IPS DF 4.7 (cell line): ENCODE results near the gene POLE4.

Source experiments
- DNase-seq: peaks from one replicate; pipeline ENCODE4 v3.0.0-alpha.2; 2013; ENCODE audit warnings: low spot score; ENCODE audit errors: extremely low read depth

The POLE4 gene

GRCh38 chr2:74939919-74940812 lies 18.3 kb upstream of the POLE4 start:
- no peak for DNase-seq

DNA sequence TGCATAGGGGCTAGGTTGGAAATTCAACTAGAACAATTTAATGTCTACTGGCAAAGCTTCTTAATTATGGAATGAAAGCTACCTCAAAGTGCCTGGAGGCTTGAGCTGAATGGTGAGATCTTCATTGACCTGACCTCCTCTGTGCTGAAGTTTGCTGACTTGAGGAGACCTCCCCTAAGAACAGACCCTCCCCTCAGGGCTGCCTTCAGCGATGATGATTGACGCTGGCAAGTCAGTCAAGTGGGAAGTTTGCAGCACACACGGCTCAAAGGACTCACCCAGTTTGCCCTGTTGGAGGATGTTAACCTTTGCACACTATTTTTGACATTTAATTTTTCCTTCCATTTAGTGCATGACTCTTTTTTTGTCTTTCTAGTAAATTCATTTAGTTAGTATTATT lies 17.2 kb upstream of the POLE4 start:
- no peak for DNase-seq

- DNase-seq = no peak
These were observed 16.2 kb upstream of the POLE4 start for GRCh38 chr2:74942263-74942662.

- DNase-seq = no peak
These were observed 13.3 kb upstream of the POLE4 start for GRCh38 chr2:74944987-74945787.

DNA sequence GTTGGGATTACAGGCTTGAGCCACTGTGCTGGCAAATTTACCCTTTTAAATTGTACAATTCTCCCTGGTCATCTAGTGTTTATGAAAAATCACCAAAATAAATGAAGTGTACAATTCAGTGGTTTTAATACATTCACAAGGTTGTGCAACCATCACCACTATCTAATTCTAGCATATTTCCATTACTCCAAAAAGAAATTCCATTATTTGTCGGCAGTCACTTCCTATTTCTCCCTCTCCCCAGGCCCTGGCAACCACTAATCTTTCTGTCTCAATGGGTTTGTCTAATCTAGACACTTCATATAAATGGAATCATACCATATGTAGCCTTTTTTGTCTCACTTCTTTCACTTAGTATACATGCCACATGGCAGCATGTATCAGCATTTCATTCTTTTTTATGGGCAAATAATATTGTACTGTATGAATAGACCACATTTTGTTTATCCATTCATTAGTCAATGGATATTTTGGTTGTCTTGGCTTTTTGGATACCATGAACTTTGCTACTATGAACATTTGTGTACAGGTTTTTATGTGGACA lies 12.6 kb upstream of the POLE4 start:
- no peak for DNase-seq

DNA sequence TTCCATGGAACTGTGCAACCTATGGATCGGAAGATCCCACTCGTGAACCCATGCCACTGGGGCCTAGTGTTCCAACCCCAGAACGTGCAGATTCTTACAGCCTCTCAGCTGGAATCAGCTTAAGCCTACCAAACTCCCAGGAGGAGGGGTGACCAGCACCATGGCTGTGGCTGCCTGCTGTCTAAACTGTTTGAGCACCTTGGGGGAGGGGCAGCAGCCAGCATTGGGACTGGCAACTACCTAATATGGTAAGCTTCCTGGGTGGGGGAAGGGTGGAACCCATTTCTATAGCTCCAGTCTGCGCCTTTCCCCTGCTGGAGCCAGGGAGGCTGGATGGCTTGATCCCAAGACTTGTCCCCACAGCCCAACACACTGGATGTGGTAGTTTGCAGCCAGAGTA lies 10.7 kb upstream of the POLE4 start:
- peak; percentile 11 for DNase-seq

DNA sequence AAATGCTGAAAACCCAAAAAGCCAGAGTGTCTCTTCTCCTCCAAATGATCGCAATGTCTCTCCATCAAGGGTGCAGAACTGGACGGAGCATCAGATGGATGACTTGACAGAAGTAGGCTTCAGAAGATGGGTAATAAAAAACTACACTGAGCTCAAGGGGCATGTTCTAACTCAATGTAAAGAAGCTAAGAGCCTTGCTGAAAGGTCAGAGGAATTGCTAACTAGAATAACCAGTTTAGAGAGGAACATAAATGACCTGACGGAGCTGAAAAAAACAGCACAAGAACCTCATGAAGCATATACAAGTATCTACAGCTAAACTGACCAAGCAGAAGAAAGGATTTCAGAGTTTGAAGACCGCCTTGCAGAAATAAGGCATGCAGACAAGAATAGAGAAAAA lies 9.7 kb upstream of the POLE4 start:
- DNase-seq = no peak

GRCh38 chr2:74951211-74951754 lies 7.2 kb upstream of the POLE4 start:
- no peak for DNase-seq

GRCh38 chr2:74952575-74952974 lies 5.9 kb upstream of the POLE4 start:
- DNase-seq = no peak

- no peak for DNase-seq
These were observed 4.5 kb upstream of the POLE4 start for GRCh38 chr2:74953796-74954499.

- no peak for DNase-seq
These were observed 4.0 kb upstream of the POLE4 start for GRCh38 chr2:74954500-74954874.

DNA sequence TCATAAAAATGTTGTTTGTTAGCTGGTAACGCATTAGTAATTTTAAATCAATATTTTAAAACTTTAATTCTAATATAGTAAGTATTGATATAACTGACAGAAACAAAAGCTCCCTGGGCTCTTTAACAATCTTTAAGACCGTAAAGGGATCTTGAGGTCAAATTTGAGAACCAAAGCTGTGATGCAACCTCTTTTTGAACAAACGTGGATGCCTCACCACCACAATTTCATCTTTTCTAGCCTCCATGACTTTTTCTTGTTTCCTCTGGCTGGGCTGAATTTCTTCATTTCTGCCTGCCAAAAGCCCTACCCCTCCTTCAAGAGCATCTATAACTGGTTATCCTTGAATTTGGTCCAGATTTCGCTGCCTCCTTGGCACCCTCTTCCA lies 563 bp upstream of the POLE4 start:
- DNase-seq = no peak

DNA sequence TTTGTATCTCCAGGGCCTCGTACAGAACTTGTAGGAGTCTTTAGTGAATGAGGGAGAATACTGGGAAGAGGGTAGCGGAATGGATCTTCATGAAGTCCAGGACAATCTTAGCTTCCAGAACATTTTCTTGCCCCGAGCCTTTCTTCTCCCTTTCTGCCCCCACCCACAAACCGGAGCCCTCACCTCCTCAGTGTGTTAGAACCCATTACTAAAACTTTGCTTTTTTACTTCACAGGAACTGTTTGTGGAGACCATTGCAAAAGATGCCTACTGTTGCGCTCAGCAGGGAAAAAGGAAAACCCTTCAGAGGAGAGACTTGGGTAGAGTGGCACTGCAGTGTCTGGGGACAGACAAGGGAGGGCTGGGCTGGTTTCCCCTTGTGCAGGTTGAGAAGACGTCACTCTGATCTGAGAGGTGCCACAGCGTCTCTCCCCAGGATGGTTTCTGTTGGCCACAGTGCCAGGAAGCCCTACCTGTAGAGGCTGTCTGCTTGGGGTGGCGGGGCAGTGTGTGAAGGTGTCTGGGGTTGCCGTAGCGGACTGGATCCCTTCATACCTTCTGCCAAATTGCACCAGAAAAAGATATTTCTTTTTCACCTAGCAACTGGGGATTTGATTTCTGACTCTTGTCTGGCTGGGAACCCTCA lies 786 bp downstream of the POLE4 start:
- no peak for DNase-seq

DNA sequence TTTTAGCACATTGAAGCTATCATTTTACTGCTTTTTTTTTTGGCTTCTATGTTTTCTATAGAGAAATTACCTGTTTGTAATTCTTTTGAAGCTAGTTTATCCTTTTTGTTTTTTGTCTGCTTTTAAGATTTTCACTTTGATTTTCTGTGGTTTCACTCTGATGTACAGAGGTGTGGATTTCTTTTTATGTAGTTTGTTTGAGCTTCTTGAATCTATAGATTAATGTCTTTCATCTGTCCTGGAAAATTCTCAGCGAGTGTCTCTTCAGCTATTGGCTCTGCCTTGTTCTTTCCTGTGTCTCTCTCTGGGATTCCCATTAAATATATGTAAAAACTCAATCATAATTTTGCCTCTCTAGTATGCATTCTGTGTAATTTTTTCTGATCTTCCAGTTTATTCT lies 8.4 kb downstream of the POLE4 start:
- DNase-seq = no peak

DNA sequence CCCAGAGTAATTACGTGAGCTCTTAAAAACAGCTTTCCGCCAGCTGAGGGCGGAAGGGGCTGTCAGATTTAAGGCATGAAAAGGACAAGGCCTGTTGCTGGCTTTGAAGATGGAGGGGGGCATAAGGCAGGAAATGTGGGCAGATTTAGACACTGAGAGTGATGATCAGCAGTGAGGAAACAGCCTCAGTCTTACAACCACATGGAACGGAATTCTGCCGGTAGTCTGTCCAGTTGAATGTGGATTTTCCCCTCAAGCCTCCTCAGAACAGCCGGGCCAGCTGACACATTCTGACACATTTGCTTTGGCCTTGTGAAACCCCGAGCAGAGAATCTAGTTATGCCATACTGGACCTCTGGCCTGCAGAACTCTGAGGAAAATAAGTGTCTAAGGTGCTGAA lies 16.6 kb downstream of the POLE4 start:
- no peak for DNase-seq

GRCh38 chr2:74979844-74980243 lies 21.4 kb downstream of the POLE4 start:
- DNase-seq = no peak

DNA sequence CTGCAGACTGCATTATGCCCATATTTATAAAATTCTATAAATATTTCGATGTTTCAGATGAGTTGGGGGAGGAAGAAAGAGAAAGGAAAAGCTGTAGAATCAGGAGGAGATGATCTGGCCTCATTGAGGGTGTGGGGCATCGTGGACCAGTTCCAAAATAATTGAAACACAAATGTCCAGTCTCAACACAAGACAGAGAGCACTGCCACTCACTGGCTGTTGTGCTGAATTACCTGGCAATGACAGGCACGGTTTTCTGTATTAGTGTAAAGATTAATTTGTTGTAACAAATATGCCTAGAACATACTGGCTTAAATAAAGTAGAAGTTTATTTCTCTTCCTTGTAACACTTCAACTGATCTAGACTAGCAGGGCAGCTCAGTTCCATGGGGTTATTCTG lies 24.1 kb downstream of the POLE4 start:
- DNase-seq = no peak

DNA sequence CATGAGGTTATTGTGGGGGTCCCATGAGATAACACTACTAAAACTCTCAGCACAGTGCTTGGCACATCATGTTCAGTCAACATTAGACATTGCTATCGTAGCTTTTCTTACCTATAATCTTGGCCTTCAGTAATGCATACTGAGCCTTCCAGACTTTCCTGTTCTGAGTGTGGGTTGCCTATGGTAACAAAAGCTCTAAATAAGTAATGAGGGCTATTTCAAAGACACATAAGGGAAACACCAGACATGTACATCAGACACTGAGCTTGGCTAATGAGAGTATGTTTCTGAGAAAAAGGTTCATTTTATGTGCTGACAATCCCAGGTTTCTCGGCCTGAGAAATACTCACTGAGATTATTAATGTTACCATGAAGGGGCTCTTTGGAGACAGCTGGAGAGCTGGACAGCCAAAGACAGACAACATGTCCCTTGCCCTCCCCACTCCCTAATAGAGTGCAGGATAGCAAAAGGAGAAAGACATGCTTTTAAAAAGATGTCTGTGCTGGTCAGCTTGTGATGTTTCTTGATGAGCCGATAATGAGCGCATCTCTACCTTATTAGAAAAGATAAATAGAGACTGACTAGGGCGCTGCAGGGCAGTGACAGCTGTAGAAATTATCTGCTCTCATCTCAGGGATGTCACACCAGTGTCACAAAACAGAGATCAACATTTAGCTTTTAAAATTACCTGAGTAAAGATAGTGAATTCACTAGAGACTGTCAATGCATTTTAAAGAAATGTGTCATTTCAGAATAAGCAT lies 25.4 kb downstream of the POLE4 start:
- no peak for DNase-seq

DNA sequence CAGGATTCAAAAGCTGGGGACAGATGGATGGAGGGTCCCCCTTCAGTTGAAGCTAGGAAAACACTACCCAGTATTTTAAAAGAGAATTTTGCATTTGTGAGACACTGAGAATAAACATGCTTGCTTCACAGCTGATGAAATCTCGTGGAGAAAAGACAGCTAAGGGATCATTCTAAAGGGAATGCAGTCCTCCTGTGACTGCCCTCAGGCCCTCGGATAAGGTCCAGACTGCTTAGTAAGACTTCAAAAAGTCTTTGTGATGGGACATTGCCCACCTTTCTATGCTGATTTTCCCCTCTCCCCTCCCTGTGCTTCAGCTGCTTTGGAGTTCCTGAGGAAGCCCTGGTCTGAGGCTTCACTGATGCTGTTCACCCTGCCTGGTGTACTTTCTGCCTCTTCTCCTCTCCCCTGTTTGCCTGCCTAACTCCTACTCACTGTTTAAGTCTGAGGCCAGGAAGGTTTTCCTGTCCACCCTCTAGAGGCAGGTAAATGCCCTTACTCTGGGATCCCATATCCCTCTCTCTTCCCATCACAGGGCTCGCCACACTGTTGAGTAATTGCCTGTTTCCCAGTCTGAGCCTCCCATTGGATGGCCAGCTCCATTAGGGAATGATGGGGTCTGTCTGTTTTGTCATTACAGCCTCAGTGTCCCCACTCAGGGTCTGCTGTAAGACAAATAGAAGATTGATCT lies 26.6 kb downstream of the POLE4 start:
- no peak for DNase-seq
